Lower lobe of right lung (tissue), 2 donors: Measurements from ENCODE around the gene NFIA. TPM values are rescaled to one million over a fixed set of nuclear protein-coding genes. Genes with fewer than 3 reads are reported as not detected.

Source experiments
- ATAC-seq, 2 donors: fragments of 200-7000 bp; cut with Tn5 transposase; one replicate each; pipeline ENCODE4 v1.9.1; 2020 to 2022; ENCODE audit warnings: mild to moderate bottlenecking in 2 of 2, moderate library complexity in 2 of 2
- DNase-seq: peaks from one replicate; pipeline ENCODE4 v3.0.0-alpha.2; 2020
- H3K27ac ChIP-seq: fragments of 200-600 bp; one replicate; pipeline ENCODE4 v1.8.0; 2022
- H3K27me3 ChIP-seq: fragments of 200-600 bp; one replicate; pipeline ENCODE4 v1.8.0; 2022; ENCODE audit warnings: low read depth
- H3K36me3 ChIP-seq: fragments of 200-600 bp; one replicate; pipeline ENCODE4 v1.8.0; 2022; ENCODE audit warnings: mild to moderate bottlenecking
- H3K4me1 ChIP-seq: fragments of 200-600 bp; one replicate; pipeline ENCODE4 v1.8.0; 2022
- H3K4me3 ChIP-seq: fragments of 200-600 bp; one replicate; pipeline ENCODE4 v1.8.0; 2022; ENCODE audit warnings: mild to moderate bottlenecking
- H3K9me3 ChIP-seq: fragments of 200-600 bp; one replicate; pipeline ENCODE4 v1.8.0; 2022
- intact Hi-C: fragments of 100-400 bp; cut with DNase I; formaldehyde crosslinking; loops from one replicate; pipeline ENCODE4 v1.11.0; 2022
- total RNA-seq: library from RNA; stranded (reverse); fragmentation: NEBNext Ultra II Directional; extraction: Animal tissue kit (Norgen Biotek cat#: 25700); gene quantifications from one replicate; pipeline ENCODE4 v1.2.1, GENCODE V29; 2021
- TF ChIP-seq, protein P1 (sequence below): fragments of 200-600 bp; IDR thresholded peaks from one replicate; pipeline ENCODE4 v1.8.0; 2022; ENCODE audit warnings: antibody characterized with exemption, mild to moderate bottlenecking
- donor health status: DM: no; HTN: yes; CAD: no; lungs with severe emphysema.

NFIA gene
- total RNA-seq, 1 donor from 2014 or later, result 70.0 TPM

DNA sequence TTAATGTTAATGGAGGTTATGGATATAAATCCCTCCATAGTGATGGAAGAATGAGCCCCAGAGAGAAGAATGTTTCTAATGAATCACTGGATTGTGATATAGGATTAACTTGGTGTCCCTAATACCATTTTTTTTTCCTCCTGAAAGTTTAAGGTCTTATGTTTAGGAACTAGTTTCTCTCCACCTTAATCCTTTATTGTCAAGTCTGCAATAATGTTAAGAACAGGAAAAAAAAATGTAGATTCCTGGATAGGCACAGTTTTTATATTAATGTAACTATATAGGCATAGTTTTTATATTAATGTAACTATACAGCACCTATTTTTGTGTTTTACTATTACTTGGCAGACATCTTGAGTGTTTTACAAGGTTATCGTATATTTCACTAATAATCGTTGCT lies 34.9 kb downstream of the NFIA start:
- H3K36me3 ChIP-seq, result no peaks in the 10 kb centered on the region
- H3K27ac ChIP-seq, result no peak overlapping the region
- DNase-seq (no peak), ATAC-seq (no peak)
- TF ChIP-seq, protein P1, sequence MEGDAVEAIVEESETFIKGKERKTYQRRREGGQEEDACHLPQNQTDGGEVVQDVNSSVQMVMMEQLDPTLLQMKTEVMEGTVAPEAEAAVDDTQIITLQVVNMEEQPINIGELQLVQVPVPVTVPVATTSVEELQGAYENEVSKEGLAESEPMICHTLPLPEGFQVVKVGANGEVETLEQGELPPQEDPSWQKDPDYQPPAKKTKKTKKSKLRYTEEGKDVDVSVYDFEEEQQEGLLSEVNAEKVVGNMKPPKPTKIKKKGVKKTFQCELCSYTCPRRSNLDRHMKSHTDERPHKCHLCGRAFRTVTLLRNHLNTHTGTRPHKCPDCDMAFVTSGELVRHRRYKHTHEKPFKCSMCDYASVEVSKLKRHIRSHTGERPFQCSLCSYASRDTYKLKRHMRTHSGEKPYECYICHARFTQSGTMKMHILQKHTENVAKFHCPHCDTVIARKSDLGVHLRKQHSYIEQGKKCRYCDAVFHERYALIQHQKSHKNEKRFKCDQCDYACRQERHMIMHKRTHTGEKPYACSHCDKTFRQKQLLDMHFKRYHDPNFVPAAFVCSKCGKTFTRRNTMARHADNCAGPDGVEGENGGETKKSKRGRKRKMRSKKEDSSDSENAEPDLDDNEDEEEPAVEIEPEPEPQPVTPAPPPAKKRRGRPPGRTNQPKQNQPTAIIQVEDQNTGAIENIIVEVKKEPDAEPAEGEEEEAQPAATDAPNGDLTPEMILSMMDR, result no peak
- no peaks in the 10 kb centered on the region for H3K27me3 ChIP-seq
- no peak overlapping the region for H3K4me3 ChIP-seq
- intact Hi-C loops, result no loop called here
- no peaks in the 10 kb centered on the region for H3K9me3 ChIP-seq
- H3K4me1 ChIP-seq, result peaks cover 60% of the 10 kb centered on the region

DNA sequence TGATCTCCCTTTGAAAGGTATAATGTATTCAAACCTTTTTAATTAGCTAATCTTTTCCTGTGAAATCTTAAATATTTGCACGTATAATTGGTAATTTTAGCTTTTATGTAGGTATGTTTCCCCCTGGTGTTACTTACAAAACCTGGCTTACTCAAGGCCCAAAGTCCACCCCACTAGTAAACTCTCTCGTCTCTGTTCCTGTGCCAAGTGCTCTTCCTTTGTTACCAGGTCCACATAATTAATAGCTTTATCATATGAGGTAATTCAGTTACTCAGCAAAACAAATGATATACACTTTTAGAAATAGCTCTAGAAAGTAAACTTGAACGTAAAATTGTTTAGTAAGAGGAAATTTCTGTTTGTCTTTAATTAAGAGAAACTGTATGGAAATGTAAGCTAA lies 36.7 kb downstream of the NFIA start:
- no peak for DNase-seq
- Histone ChIP-seq H3K4me3 (no peak overlapping the region), H3K36me3 (no peaks in the 10 kb centered on the region), H3K27ac (no peak overlapping the region), H3K4me1 (peaks cover 62% of the 10 kb centered on the region), H3K9me3 (no peaks in the 10 kb centered on the region), H3K27me3 (no peaks in the 10 kb centered on the region)
- intact Hi-C loops, result no loop called here
- TF ChIP-seq, protein P1, result no peak
- no peak for ATAC-seq

DNA sequence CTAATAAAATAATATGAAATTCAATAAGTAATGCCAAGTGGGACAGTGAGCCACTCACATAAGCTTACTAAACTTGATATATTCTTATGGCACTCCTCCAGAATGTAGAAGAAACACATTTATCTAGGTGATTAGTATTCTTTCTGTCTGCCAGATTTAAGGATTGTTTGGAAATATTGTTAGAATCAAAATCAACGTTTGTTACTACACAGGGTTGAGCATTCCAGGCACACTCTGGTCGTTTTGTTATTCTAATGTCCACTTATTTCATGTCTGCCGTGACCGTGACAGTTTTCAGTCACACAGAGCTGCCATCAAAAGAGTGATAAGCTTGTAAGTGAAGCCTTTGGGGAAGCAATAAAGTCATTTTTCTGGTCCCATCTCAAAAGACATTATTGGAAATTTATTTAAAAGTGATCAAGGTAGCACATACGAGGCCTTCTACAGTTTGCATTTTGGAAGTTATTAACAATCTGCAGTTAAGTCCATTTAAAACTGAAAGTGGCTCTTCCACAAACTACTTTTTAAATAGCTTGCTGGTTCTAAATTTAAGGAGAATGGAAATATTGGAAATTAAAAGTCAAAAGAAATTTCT lies 38.0 kb downstream of the NFIA start:
- TF ChIP-seq, protein P1, result no peak
- peak overlapping the region; percentile 55 for H3K27ac ChIP-seq
- H3K27me3 ChIP-seq, result no peaks in the 10 kb centered on the region
- H3K4me1 ChIP-seq, result peaks cover 55% of the 10 kb centered on the region
- no peaks in the 10 kb centered on the region for H3K9me3 ChIP-seq
- intact Hi-C loops, result no loop called here
- ATAC-seq, result no peak
- H3K36me3 ChIP-seq, result no peaks in the 10 kb centered on the region
- DNase-seq, result no peak
- H3K4me3 ChIP-seq, result peak overlapping the region; percentile 27

DNA sequence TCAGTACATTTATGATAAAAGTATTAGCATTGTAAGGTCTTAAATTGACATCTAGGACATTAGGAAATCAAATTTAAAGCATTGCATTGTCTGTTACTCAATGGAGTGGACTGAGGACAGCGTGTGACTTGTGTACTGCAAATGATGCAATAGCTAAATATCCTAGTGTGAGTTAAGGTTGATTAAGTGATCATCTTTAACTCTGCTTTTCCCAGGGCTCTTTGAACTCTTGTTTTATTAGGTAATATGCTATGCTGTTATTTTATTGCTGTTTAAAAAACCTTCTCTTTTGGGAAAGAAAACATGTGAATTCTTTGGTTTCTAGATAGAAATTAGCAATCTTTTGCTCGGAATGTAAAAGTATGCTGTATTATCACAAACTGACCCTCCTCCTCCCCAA lies 38.6 kb downstream of the NFIA start:
- peaks cover 52% of the 10 kb centered on the region for H3K4me1 ChIP-seq
- H3K36me3 ChIP-seq, result no peaks in the 10 kb centered on the region
- no peaks in the 10 kb centered on the region for H3K27me3 ChIP-seq
- H3K27ac ChIP-seq, result peak overlapping the region; percentile 55
- H3K9me3 ChIP-seq, result no peaks in the 10 kb centered on the region
- TF ChIP-seq, protein P1, result no peak
- ATAC-seq (peak in 1 of 2 donors; percentile 76), DNase-seq (no peak)
- intact Hi-C loops, result no loop called here
- peak overlapping the region; percentile 27 for H3K4me3 ChIP-seq

DNA sequence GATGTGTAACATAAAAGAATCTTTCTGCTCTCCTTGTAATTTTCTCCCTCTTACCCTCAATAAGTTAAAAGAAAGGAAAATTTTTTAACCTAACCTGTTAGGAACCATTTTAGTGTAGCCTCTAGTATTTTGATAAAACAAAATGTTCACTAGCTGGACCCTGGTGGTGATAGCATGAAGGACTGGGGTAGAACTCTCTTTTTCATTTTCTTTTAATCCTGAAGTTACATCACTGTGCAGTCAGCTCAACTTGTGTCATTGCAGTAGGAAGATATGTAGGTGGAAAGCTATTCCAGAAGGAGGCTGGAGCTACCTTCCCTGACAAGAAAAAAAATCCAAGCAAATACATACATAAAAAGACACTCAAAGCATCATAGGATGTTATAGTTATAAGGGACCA lies 39.3 kb downstream of the NFIA start:
- no peak for ATAC-seq
- Histone ChIP-seq H3K27ac (no peak overlapping the region), H3K9me3 (no peaks in the 10 kb centered on the region), H3K36me3 (no peaks in the 10 kb centered on the region), H3K27me3 (no peaks in the 10 kb centered on the region), H3K4me1 (peaks cover 45% of the 10 kb centered on the region), H3K4me3 (no peak overlapping the region)
- DNase-seq, result no peak
- intact Hi-C loops, result no loop called here
- TF ChIP-seq, protein P1, result no peak
